ENCODE data around the gene ITPKC. TPM values are rescaled to one million over a fixed set of nuclear protein-coding genes. Genes with fewer than 3 reads are reported as not detected.

ITPKC gene
- total and polyA plus RNA-seq, 9 of the 15 experiments (the other 6 are each of a cell fraction or from before 2014, with no cell fraction given) = 0.08 to 9.3 (median 5.8) TPM

DNA sequence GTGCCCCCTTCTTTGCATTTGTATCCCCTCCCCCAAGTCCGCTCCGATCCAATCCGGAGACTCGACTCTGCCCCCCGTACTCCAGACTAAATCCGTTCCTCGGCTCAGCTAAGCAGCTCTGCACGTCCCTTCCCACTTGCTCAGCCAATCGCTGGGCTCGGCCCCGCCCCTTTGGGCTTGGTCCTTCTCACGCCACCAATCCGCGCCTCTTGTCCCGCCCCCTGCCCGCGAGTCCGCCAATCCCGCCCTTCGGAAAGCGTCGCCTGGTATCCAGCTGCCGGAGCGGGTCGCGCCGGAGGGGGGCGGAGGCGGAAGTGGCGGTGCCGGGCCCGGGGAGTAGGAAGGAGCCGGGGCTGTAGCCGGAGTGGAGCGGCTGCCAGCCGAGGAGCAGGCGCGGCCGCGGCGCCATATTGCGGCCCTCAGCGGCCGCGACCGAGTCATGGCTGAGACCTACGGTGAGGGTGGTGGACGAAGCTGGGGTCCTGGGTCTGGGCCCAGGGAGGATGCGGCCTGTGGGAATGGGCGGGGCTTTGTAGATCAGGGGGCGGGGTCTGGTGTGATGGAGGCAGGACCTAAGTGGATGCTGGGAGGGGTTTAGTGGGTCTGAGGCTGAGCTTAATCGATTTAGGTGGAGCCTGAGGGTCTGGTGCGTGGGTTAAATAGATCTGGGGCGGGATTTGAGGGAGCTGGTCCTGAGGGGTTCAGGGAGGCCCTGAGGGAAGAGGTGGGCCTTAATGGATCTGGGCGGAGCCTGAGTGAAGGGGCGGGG is 61.2 kb downstream of the ITPKC start, which contains the start of gene RAB4B (continued):
- TF ChIP-seq, protein P1, sequence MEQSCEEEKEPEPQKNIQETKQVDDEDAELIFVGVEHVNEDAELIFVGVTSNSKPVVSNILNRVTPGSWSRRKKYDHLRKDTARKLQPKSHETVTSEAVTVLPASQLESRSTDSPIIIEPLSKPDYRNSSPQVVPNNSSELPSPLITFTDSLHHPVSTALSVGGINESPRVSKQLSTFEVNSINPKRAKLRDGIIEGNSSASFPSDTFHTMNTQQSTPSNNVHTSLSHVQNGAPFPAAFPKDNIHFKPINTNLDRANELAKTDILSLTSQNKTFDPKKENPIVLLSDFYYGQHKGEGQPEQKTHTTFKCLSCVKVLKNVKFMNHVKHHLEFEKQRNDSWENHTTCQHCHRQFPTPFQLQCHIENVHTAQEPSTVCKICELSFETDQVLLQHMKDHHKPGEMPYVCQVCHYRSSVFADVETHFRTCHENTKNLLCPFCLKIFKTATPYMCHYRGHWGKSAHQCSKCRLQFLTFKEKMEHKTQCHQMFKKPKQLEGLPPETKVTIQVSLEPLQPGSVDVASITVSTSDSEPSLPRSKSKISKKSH (CRISPR knock-in tag; IDR thresholded peaks at IDR 0.05) = no peak
- TF ChIP-seq RCOR1 (IDR thresholded peaks at IDR 0.05; ENCODE audit: borderline replicate concordance in 1 of 2, low read depth in 2 of 2, low read length in 2 of 2) (peak in 1 of 2 experiments; percentile 82; a peak in 1 of 4 replicates), SRSF3 (IDR thresholded peaks at IDR 0.05; ENCODE audit: insufficient read depth, low read length) (no peak), MAFK (IDR thresholded peaks at IDR 0.05; ENCODE audit: low read length) (no peak), POLR2A (conservative IDR thresholded peaks at IDR 0.05) (peak; percentile 74), HDAC1 (IDR thresholded peaks at IDR 0.05) (peak in 1 of 2 experiments; percentile 92; a peak in 2 of 4 replicates), ATF7 (IDR thresholded peaks at IDR 0.05) (peak; percentile 37; the same call in 1 of the 2 replicates), EGR1 (conservative IDR thresholded peaks at IDR 0.05) (peak; percentile 54)
- TF ChIP-seq, protein P2, sequence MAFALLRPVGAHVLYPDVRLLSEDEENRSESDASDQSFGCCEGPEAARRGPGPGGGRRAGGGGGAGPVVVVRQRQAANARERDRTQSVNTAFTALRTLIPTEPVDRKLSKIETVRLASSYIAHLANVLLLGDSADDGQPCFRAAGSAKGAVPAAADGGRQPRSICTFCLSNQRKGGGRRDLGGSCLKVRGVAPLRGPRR (CRISPR knock-in tag; IDR thresholded peaks at IDR 0.05) = no peak
- TF ChIP-seq, protein P3, sequence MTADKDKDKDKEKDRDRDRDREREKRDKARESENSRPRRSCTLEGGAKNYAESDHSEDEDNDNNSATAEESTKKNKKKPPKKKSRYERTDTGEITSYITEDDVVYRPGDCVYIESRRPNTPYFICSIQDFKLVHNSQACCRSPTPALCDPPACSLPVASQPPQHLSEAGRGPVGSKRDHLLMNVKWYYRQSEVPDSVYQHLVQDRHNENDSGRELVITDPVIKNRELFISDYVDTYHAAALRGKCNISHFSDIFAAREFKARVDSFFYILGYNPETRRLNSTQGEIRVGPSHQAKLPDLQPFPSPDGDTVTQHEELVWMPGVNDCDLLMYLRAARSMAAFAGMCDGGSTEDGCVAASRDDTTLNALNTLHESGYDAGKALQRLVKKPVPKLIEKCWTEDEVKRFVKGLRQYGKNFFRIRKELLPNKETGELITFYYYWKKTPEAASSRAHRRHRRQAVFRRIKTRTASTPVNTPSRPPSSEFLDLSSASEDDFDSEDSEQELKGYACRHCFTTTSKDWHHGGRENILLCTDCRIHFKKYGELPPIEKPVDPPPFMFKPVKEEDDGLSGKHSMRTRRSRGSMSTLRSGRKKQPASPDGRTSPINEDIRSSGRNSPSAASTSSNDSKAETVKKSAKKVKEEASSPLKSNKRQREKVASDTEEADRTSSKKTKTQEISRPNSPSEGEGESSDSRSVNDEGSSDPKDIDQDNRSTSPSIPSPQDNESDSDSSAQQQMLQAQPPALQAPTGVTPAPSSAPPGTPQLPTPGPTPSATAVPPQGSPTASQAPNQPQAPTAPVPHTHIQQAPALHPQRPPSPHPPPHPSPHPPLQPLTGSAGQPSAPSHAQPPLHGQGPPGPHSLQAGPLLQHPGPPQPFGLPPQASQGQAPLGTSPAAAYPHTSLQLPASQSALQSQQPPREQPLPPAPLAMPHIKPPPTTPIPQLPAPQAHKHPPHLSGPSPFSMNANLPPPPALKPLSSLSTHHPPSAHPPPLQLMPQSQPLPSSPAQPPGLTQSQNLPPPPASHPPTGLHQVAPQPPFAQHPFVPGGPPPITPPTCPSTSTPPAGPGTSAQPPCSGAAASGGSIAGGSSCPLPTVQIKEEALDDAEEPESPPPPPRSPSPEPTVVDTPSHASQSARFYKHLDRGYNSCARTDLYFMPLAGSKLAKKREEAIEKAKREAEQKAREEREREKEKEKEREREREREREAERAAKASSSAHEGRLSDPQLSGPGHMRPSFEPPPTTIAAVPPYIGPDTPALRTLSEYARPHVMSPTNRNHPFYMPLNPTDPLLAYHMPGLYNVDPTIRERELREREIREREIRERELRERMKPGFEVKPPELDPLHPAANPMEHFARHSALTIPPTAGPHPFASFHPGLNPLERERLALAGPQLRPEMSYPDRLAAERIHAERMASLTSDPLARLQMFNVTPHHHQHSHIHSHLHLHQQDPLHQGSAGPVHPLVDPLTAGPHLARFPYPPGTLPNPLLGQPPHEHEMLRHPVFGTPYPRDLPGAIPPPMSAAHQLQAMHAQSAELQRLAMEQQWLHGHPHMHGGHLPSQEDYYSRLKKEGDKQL (CRISPR knock-in tag; IDR thresholded peaks at IDR 0.05; ENCODE audit: borderline replicate concordance) = no peak
- TF ChIP-seq, protein P4, sequence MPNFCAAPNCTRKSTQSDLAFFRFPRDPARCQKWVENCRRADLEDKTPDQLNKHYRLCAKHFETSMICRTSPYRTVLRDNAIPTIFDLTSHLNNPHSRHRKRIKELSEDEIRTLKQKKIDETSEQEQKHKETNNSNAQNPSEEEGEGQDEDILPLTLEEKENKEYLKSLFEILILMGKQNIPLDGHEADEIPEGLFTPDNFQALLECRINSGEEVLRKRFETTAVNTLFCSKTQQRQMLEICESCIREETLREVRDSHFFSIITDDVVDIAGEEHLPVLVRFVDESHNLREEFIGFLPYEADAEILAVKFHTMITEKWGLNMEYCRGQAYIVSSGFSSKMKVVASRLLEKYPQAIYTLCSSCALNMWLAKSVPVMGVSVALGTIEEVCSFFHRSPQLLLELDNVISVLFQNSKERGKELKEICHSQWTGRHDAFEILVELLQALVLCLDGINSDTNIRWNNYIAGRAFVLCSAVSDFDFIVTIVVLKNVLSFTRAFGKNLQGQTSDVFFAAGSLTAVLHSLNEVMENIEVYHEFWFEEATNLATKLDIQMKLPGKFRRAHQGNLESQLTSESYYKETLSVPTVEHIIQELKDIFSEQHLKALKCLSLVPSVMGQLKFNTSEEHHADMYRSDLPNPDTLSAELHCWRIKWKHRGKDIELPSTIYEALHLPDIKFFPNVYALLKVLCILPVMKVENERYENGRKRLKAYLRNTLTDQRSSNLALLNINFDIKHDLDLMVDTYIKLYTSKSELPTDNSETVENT (CRISPR knock-in tag; IDR thresholded peaks at IDR 0.05) = 0 out of 2 replicates have a peak, but pooled peaks have one; percentile 34
- TF ChIP-seq, protein P5, sequence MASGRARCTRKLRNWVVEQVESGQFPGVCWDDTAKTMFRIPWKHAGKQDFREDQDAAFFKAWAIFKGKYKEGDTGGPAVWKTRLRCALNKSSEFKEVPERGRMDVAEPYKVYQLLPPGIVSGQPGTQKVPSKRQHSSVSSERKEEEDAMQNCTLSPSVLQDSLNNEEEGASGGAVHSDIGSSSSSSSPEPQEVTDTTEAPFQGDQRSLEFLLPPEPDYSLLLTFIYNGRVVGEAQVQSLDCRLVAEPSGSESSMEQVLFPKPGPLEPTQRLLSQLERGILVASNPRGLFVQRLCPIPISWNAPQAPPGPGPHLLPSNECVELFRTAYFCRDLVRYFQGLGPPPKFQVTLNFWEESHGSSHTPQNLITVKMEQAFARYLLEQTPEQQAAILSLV (tag; IDR thresholded peaks at IDR 0.05) = no peak
